OCI-LY7 (cell line): ENCODE results near the gene HES2.

ENCODE experiments used
- CTCF ChIP-seq: fragments of 200-600 bp; sonication (generic); conservative IDR thresholded peaks from 2 replicates; pipeline ENCODE4 v1.5.1; 2014; ENCODE audit warnings: mild to moderate bottlenecking, antibody characterized with exemption, low read length, moderate library complexity, mixed read lengths
- EZH2phosphoT487 ChIP-seq: fragments of 200-600 bp; sonication (generic); IDR thresholded peaks from 2 replicates; pipeline ENCODE4 v1.6.1; 2018; ENCODE audit warnings: low read depth, borderline replicate concordance, mild to moderate bottlenecking, mixed run types, antibody characterized with exemption, low read length, moderate library complexity, mixed read lengths

DNA sequence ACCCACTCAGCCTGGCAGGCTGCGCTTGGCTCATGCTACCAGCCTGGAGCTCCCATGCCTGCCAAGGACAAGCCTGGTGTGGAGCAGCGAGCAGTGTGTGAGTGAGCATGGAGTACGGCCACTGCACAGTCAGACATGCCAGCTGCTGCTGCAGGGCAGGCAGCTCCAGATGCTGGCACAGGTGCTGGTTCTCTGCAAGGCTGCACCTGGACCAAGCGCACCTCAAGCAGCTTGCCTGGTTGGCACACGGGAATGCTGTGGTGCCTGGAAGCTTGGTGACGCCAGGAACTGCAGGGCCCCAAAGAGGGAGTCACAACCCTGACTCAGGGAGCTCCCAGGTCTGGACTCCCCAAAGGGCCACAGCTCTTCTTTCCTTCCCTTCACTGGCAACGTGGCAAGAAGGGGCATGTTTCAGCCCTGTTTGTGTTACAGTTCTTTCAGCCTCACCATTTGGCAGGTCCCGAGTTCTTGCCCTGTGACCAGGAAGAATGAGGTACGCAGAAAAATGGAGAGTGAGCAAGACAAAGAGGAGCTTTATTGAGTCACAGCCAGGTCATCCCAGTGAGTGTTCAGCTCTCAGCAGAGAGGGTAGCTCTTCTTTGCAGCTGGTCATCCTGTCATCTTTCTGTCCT, 52.2 kb downstream of the HES2 start:
- TF ChIP-seq CTCF (no peak), EZH2phosphoT487 (no peak)
